Rectal smooth muscle tissue (tissue), 1 donor: ENCODE results near the gene WDR5B.

Experiments used
- H3K27ac ChIP-seq: one replicate; pipeline ENCODE4 v1.7.0; 2013; ENCODE audit warnings: low read depth, low read length, inconsistent platforms
- H3K27me3 ChIP-seq: one replicate; pipeline ENCODE4 v1.7.0; 2013; ENCODE audit warnings: low read length; ENCODE audit not compliant: control insufficient read depth, insufficient read depth
- H3K36me3 ChIP-seq: one replicate; pipeline ENCODE4 v1.7.0; 2013; ENCODE audit warnings: low read length; ENCODE audit not compliant: control insufficient read depth, insufficient read depth
- H3K4me1 ChIP-seq: one replicate; pipeline ENCODE4 v1.7.0; 2013; ENCODE audit warnings: low read length; ENCODE audit not compliant: control insufficient read depth, insufficient read depth
- H3K4me3 ChIP-seq: one replicate; pipeline ENCODE4 v1.7.0; 2013; ENCODE audit warnings: low read length
- H3K9ac ChIP-seq: one replicate; pipeline ENCODE4 v1.7.0; 2013; ENCODE audit warnings: low read length

WDR5B gene

DNA sequence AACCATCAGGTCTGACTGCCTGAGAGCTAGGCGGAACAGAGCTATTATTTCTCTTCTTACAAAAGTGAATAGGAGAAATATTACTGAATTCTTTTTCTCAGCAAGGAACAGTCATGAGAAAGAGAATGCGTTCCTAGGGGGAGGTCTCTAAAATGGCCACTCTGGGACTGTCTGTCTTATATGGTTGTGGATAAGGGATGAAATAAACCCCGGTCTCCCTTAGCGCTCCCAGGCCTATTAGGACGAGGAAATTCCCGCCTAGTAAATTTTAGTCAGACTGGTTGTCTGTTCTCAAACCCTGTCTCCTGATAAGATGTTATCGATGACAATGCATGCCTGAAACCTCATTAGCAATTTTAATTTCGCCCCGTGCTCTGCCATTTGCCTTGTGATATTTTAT lies 20.1 kb upstream of the WDR5B start:
- H3K9ac ChIP-seq = no peak overlapping the region
- no peak overlapping the region for H3K27ac ChIP-seq
- no peaks in the 10 kb centered on the region for H3K4me1 ChIP-seq
- H3K36me3 ChIP-seq = peaks cover 20% of the 10 kb centered on the region
- no peak overlapping the region for H3K4me3 ChIP-seq
- H3K27me3 ChIP-seq = no peaks in the 10 kb centered on the region

DNA sequence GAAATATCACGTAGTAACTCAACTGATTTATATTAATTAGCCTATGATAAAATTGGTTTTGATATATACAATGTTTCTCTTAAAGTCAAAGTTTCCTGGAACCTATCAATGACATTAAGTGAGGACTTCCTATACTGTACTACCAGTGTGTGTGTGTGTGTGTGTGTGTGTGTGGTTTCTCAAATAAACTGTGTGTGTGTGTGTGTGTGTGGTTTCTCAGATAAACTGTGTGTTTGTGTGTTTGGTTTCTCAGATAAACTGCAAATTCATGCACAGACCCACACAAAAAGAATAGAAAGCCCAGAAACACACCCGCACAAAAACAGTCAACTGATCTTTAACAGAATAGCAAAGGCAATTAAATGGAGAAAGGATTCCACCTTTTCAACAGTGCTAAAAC lies 14.5 kb upstream of the WDR5B start:
- H3K4me3 ChIP-seq = no peak overlapping the region
- H3K9ac ChIP-seq = no peak overlapping the region
- H3K36me3 ChIP-seq = peaks cover 15% of the 10 kb centered on the region
- no peak overlapping the region for H3K27ac ChIP-seq
- H3K27me3 ChIP-seq = no peaks in the 10 kb centered on the region
- H3K4me1 ChIP-seq = no peaks in the 10 kb centered on the region

DNA sequence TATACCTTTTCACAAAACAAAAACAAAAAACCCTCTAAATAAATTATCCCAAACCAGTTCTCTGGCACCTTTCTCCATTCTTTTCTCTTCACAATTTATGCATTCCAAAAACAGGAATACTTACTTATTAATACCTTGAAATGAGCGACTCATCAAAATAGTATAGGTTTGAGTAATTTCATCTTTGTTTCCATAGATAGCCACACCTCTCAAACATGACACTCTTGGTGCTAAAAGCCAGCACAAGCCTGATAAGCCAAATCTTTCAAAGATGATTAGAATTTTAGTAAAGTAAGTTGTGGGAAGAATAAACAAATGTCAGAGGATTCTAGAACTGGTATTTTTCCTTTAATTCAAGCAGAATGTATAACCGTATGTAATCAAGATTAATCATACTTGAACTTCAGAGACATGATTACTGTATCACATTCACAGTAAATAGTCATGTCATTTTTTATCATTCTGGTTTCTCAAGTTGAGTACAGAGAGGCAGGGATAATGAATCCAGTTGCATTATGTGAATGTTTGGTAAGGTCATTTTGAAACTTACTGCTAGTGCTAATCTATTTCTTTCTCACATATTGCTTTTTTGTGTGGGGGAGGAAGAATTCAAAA lies 12.1 kb upstream of the WDR5B start:
- Histone ChIP-seq H3K4me1 (no peaks in the 10 kb centered on the region), H3K4me3 (no peak overlapping the region), H3K36me3 (peaks cover 18% of the 10 kb centered on the region), H3K9ac (no peak overlapping the region), H3K27ac (no peak overlapping the region), H3K27me3 (no peaks in the 10 kb centered on the region)

DNA sequence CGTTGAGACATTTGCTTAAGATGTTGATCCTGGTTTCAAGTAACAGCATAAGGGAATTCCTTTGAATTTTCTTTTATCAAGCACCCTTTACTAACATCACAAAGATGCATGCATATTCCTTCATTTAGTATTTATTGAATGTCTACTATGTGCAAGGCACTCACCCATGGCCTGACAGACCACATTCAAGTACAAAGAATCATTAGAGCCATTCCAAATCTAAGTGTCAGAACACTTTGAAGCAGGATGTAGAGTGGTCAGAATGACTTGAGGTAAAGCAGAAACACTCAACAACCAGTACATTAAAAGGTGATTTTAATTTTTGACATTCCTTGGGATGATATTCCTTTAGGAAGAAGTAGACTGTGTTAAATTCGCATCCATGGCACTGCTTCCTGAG lies 6.0 kb upstream of the WDR5B start:
- H3K27me3 ChIP-seq = no peaks in the 10 kb centered on the region
- no peaks in the 10 kb centered on the region for H3K4me1 ChIP-seq
- H3K27ac ChIP-seq = no peak overlapping the region
- no peak overlapping the region for H3K9ac ChIP-seq
- peaks cover 13% of the 10 kb centered on the region for H3K36me3 ChIP-seq
- H3K4me3 ChIP-seq = no peak overlapping the region

DNA sequence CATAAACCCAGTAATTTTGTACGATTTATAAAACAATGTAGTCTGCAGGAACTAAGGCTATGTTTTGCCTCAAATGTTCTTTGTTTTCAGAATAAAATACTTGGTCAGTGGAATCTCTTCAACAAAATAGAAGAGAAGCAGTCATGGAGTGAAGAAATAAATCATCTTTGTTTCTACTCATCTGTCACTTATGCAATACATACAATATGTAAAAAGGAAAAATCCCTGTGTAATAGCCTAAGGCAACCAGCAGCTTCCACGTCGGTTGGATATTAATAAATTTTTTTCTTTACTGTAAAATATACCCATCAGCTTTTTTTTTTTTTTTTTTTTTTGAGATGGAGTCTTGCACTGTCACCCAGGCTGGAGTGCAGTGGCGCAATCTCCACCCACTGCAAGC lies 5.2 kb upstream of the WDR5B start:
- Histone ChIP-seq H3K9ac (no peak overlapping the region), H3K36me3 (peaks cover 7% of the 10 kb centered on the region), H3K4me1 (no peaks in the 10 kb centered on the region), H3K4me3 (no peak overlapping the region), H3K27me3 (no peaks in the 10 kb centered on the region), H3K27ac (no peak overlapping the region)

DNA sequence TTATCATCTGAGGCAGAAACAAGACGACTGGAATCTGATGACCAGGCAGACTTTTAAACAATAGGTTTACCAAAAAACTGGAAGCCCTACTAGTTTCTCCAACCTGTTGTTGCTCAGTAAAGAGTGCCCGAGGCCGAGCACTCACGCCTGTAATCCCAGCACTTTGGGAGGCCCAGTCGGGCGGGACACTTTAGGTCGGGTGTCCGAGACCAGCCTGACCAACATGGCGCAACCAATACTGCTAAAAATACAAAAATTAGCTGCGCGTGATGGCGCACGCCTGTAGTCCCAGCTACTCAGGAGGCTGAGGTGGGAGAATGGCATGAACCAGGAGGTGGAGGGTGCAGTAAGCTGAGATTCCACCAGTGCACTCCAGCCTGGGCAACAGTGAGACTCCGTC lies 1.1 kb upstream of the WDR5B start:
- Histone ChIP-seq H3K9ac (no peak overlapping the region), H3K4me1 (peaks cover 5% of the 10 kb centered on the region), H3K36me3 (no peaks in the 10 kb centered on the region), H3K27ac (no peak overlapping the region), H3K4me3 (peak overlapping the region; percentile 97), H3K27me3 (no peaks in the 10 kb centered on the region)

DNA sequence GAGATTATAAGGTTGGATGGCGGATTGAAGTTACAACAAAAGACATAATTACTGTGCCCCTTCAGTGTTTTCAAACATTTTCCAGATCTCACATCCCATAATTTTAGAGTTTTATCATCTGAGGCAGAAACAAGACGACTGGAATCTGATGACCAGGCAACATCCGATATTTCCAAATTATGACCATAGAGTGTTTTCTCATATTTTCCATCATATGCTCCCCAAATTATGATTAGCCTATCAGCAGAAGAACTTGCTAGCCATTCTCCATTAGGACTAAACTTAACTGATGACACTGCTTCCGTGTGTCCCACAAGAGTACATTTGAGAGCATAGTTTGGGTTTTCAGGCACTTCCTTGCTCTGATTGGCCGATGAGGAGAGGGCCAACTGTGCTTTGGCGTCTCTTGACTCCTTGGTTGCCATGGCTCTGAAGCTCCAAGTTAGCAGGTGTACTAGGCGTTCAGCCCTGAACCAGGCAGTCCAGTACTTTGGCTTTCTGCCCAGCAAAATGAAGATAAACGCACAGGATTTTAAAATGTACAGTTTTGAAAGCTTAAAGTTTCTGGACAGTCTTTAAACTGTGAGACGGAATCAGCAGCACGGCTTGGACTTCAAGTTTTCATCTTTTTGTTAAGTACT lies 638 bp downstream of the WDR5B start:
- H3K4me1 ChIP-seq = peaks cover 5% of the 10 kb centered on the region
- H3K27me3 ChIP-seq = no peaks in the 10 kb centered on the region
- H3K4me3 ChIP-seq = peak overlapping the region; percentile 97
- peak overlapping the region; percentile 66 for H3K9ac ChIP-seq
- peak overlapping the region; percentile 93 for H3K27ac ChIP-seq
- H3K36me3 ChIP-seq = peaks cover under 1% of the 10 kb centered on the region

DNA sequence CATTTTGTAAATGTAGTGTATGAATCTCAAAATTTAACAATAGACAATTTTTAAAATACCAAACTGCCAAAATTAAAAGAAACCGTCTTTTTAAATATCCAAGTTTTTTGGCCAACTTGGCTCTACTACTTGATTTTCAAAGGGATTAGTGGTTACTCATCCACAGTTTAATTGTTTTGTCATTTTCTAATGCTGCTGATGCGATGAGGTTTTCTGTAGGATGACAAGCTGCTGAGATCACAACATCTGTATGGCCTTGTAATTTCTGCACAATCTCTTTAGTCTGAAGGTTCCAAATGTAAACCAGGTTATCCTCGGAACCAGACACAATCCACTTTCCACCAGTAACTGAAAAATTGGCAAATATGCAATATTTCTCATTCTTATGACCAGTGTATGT lies 1.5 kb downstream of the WDR5B start:
- H3K4me1 ChIP-seq = peaks cover 5% of the 10 kb centered on the region
- H3K4me3 ChIP-seq = no peak overlapping the region
- H3K36me3 ChIP-seq = peaks cover 3% of the 10 kb centered on the region
- no peak overlapping the region for H3K9ac ChIP-seq
- no peaks in the 10 kb centered on the region for H3K27me3 ChIP-seq
- H3K27ac ChIP-seq = no peak overlapping the region

DNA sequence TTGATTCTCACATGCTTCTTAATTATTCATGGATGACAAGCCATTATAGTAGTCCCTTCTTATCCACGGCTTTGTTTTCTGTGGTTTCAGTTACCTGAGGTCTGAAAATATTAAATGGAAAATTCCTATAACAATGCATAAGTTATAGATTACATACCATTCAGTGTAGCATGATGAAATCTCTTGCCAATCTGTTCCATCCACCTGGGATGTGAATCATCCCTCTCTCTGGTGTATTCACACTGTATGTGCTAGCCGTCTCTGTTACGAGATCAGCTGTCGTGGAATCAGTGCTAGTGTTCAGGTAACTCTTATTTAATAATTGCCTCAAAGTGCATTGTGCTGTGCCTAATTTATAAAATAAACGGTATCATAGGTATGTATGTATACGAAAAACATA lies 5.2 kb downstream of the WDR5B start:
- Histone ChIP-seq H3K4me3 (no peak overlapping the region), H3K9ac (no peak overlapping the region), H3K27ac (no peak overlapping the region), H3K27me3 (no peaks in the 10 kb centered on the region), H3K4me1 (peaks cover 5% of the 10 kb centered on the region), H3K36me3 (peaks cover 23% of the 10 kb centered on the region)

DNA sequence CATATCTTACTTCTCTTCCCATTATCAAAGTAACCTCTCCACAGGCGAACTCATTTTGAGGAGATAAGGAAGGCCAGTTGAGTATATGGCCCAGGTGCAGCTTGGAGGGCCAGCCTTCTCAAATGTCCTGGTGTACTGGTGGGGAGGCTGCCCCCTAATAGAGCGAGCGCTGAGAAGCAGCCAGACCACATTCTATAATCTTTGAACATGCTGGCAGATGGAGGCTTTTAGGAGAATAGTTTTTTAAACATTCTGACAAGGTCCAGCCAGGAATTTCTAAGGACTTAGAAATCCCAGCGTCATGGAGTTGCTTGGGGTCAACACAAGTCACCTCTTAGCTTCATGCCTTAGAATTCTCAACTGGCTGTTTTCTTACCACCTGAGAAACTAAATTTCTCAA lies 5.8 kb downstream of the WDR5B start:
- Histone ChIP-seq H3K4me1 (peaks cover under 1% of the 10 kb centered on the region), H3K36me3 (peaks cover 23% of the 10 kb centered on the region), H3K4me3 (no peak overlapping the region), H3K9ac (no peak overlapping the region), H3K27ac (no peak overlapping the region), H3K27me3 (no peaks in the 10 kb centered on the region)

DNA sequence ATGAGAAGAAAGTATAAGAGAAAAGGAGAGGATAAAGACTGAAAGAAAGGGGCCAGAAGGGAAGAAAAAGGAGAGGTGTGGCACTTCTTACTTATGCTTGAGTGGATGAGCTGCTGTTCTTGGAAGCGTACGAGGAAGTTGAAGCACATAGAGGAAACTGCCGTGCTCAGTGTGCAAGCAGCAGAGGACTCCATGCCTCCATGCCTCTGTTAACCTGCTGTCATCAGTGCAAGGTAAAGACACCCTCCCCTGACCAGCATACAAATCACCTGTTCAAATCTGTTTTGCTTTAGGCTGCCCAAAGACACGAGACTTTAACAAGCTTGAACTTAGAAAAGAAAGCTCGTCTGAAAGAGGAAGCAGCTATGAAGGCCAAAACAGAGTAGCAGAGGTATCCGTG lies 6.4 kb downstream of the WDR5B start:
- no peak overlapping the region for H3K9ac ChIP-seq

DNA sequence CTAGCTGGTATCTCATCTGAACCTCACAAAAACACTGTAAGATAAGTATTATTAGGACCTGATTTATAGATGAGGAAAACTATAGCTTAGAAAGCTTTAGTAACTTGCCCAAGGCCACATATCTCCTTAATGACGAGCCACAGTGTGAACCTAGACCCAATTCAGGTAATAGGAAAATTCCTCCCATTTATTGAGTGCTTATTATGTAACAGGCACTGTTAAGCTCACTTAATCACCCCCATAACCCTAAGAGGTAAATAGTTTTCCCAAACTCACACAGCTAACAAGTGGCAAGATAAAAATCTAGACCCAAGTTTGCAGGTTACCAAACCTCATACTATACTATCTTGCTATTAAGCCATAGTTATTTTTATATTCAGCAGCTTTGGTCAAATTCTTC lies 7.9 kb downstream of the WDR5B start:
- no peak overlapping the region for H3K27ac ChIP-seq
- H3K4me3 ChIP-seq = no peak overlapping the region
- no peaks in the 10 kb centered on the region for H3K4me1 ChIP-seq
- H3K27me3 ChIP-seq = no peaks in the 10 kb centered on the region
- no peak overlapping the region for H3K9ac ChIP-seq
- peaks cover 31% of the 10 kb centered on the region for H3K36me3 ChIP-seq

More for the DNA sequence above, 6.4 kb downstream of the WDR5B start:
- Histone ChIP-seq H3K4me1 (no peaks in the 10 kb centered on the region), H3K27me3 (no peaks in the 10 kb centered on the region), H3K36me3 (peaks cover 23% of the 10 kb centered on the region), H3K4me3 (no peak overlapping the region), H3K27ac (no peak overlapping the region)

DNA sequence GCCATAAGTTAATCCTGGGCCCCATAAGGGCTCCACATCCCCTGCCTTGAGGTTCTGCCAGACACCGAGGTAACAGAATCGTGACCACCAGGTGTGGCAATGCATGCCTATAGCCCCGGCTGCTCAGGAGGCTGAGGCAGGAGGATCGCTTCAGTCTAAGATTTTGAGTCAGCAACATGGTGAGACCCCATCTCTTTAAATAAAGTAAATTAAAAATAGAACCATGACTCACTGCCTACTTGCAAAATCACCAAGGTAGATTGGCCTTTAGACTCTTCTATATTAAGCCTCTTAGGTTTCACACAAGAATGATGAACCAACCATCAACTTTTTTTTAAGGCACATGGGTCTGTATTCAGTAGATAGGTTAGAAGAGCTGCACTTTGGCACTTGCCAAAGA lies 9.7 kb downstream of the WDR5B start:
- Histone ChIP-seq H3K4me3 (no peak overlapping the region), H3K27ac (no peak overlapping the region), H3K4me1 (no peaks in the 10 kb centered on the region), H3K36me3 (peaks cover 33% of the 10 kb centered on the region), H3K27me3 (no peaks in the 10 kb centered on the region), H3K9ac (no peak overlapping the region)
